GM15510 (cell line): Measurements from ENCODE around the gene MPRIP.

Experiments used
- POLR2A ChIP-seq: IDR thresholded peaks from 3 replicates; pipeline ENCODE4 v1.6.1; 2011; ENCODE audit warnings: borderline replicate concordance; ENCODE audit not compliant: insufficient read length; ENCODE audit errors: extremely low read depth

Gene MPRIP

DNA sequence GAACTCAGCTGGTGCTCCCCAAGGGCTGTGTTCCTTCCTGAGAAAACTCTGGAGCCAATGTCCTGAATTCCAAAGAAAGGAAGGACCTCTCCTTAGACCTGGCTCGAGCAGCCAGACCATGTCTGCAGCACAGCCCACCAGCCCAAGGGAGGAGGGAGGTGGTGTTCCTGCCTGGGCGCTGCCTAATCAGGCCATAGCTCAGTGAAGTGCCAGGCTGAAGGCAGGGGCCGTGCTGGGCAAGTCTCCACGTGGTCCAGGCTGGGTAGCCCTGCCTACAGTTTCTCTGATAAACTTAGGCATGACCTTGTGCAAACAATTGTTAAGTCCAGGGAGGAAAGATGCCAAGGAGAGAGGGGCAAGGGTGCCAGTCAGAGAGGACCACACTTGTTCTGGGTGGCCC is 76.8 kb downstream of the MPRIP start:
- TF ChIP-seq POLR2A: no peak

DNA sequence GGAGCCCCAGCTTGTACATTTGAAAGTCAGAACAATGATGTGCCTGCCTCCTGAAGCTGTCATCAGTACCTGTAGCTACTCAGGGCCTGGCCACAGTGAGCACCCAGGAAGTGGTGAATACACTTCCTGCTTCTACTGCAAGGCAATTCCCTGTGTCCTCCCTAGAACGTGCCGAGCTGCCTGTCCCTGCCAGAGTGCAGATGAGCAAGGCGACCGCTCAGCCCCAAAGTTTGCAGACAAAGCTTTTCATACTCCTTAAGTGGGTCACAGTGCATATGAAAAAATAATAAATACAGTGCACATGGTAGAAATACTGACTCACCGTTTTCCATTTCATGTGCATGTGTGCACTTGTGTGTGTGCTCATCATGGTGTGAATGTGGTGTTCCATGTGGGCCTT is 77.3 kb downstream of the MPRIP start:
- TF ChIP-seq POLR2A: no peak

DNA sequence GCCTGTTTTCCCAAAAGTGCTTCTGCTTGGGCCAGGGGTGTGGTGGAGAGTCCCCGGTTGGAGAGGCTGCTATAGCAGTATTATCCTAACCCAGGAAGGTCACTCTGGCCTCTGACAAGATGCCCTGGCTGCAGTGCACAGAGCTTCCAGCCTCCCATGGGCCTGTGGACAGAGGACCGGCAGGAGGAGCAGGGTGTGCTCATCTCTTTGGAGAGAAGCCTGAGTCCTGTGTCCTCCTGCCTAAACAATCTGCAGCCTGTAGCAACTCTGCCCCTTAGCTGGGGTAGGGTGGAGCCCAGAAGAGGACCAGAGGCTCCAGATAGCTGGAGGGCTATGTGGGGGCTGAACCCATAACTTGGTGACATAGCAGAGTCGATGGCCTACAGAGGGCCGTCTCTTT is 78.0 kb downstream of the MPRIP start:
- no peak for TF ChIP-seq POLR2A

DNA sequence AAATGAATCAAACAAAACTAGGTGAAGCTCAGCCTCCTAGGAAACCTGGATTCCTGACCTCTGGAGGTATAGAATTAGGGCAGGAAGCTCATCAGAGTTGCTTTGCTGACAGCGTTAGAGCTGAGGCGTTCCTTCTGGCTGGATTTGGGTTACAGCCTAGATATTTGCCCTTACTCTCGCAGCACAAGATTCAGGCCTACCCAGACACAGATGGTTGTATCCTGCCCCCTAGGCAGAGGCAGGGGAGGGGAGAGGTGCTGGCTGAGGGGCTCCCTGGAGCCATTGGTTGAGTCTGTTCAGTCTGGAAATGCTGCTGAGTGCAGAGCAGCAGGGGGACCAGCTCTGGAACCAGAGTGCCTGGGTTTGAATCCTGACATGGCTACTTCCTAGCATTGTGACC is 78.4 kb downstream of the MPRIP start:
- no peak for TF ChIP-seq POLR2A

DNA sequence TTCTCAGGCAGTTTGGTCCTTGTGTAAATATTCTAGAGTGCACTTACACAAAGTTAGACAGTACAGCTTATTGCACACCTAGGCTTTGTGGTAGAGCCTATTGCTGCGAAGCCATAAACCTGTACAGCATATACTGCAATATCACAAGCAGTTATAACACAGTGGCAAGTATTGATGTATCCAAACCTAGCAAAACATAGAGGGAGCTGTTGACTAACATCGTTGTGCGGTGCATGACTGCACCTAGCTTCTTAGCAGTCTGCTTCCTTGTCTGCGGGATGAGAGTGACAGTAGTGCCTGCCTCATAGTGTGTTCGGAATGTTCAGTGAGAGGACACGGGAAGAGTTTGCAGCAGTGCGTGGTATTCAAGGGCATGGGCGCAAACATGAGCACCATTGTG is 78.9 kb downstream of the MPRIP start:
- no peak for TF ChIP-seq POLR2A

DNA sequence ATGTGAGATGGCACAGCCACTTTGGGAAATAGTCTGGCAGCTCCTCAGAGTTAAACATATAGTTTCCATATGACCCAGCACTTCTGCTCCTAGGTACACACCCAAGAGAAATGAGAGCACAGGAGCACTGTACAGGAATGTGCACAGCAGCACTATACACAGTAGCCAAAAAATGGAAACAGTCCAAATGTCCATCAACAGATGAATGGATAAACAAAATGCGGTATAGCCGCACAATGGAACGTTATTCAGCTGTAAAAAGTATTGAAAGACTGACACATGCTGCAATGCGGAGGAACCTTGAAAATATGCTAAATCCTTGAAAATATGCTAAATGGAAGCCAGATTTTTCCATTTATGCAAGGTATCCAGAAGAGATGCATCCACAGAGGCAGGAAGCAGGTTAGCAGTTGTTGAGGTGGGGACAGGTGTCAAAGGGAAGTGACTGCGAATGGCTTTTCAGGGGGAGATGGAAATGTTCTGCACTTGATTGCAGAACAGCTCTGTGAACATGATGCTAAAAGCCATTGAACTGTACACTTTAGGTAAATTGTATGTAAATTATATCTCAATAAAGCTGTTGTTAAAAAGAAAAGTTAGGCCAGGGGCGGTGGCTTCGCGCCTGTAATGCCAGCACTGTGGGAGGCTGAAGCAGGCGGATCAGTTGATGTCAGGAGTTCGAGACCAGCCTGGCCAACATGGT is 80.7 kb downstream of the MPRIP start:
- TF ChIP-seq POLR2A: no peak

DNA sequence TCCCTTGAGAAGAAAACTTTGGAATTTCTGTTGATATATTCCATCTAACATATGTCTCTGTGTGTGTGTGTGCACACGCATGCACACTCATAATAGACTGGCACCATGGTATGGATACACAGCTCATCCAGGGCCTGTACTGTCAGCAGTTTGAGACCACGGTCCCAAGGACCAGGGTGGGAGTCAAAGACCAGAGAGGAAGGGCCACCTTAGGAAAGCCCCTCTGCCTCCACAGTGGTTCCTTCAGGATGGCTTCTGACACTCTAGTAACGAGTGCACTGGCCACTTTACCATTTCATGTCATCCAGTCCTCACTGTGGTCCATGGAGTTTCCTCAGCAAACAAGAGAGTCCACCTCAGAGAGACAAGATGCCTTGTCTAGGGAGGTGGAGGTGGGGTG is 82.1 kb downstream of the MPRIP start:
- no peak for TF ChIP-seq POLR2A

DNA sequence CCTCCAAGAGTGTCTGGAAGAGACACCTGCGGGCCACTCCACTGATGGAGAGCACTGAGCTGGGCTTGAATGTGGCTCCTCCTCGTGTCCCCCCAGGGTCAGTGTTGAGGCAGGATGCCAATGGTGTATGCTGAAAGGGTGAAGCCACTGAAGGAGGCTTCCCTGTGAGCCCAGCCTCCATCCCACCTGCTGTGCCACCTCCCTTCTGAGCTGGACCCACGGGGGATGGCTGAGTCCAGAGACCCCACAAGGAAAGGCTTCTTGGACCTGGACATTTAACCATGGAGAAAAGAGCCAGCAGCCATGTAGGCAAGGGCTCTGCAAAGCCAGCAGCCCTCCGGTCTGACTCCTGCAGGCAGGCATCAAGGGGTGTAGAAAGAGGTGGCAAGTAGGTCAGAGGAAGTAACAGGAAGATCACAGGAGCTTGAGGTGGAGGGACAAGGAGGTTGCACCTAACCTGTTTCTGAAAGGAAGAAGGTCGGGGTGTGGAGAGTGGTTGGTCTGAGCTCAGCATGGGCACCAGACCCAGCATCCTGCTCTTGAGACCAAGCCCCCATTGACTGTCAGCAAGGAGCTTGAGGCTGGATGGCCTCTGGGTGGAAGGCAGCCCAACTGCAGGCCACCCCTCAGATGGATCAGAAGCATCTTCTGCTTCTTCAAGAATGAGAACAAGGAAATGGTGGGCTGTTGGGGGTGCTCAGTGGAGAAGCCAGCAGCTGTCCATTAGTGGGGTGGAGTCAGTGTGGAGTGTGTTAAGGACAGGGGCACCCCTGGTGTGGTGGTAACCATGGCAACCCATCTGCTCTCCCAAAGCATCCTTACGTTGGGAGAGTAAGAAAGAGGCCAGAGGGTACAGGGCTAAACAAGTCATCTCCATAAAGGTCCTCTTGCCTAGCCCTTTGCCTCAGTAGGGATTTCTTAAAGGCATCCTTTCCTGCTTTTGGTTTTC is 83.2 kb downstream of the MPRIP start:
- no peak for TF ChIP-seq POLR2A

DNA sequence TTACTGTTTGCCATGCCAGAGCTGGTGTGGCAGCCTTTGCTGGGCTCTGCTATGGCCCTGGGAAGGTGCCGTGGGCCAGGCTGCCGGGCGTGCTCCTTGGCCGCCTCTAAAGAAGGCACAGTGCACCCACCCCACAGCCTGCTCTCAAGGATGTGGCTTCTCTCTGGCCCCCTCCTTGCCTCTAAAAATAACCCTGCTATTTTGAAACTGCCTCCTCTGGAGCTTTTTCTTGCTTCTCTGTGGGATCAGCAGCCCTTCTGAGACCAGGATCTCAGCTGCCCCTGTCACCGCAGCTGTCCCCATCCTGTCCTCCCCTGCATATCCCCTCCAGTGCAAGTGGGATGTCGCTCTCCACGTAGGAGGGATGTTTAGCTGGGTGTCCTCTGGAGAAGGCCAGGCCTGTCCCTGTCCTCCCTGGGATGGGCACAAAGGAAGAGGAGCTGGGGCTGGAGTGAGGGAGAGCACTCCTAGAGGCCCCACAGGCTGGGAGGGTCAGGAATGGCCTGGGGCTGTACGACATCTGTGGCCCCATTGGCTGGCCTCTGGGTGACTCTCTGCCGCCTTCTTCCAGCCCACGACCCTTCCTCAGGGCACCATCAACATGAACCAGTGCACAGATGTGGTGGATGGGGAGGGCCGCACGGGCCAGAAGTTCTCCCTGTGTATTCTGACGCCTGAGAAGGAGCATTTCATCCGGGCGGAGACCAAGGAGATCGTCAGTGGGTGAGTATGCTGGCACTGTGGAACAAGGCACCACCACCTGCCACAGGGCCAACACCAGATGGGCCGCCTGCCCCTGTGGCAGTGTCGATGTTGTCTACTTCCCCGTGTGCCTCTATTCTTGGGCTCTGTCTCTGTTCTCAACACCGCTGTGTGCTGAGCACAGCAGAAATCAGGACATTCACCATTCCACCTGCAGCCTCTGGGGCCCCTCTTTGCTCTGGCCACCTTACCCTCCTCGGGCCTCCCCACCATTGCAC is 84.2 kb downstream of the MPRIP start:
- TF ChIP-seq POLR2A: no peak

DNA sequence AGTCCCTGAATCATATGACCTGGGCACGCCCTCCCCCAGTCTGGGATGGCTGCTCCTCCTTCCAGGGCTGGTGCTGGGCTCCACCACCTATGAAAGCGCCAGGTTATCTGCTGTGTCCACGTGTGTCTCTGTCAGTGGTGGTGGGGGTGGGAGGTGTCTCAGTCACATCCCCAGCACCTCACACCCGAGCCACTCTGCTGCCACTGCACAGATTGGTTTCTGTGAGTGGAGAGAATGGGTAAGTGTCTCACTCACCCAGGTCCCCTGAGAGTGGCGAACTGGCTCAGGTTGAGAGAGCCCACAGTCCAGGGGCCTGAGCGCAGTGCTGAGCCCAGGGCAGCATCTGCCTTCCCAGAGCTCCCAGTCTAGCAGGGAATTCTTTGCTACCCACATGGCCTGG is 84.9 kb downstream of the MPRIP start:
- TF ChIP-seq POLR2A: no peak

DNA sequence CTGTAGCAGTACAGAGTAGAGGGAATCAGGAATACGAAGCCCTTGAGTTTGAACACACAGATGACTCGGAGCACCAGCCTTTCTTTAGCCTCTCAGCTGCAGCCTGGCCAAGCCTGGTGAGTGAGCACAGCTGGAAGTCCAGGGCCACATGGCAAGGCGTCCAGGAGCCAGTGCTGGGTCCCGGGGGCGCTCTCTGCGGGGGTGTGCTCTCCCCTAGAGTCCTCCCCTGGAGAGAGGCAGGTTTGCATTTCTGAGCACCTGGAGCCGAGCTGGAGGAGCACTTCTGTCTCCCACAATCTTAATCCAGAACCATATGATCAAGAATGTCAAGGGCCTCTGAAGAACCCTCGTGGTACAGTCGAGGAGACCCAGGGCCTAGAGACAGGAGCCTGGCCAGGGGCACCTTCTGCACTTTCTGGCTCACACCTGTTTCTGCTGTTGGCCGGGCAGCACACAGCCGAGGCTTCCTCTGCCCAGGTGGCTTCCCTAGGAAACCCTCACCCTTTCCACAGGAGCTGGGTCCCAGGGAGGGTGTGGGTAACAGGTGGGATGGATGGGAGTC is 85.6 kb downstream of the MPRIP start:
- TF ChIP-seq POLR2A: no peak

DNA sequence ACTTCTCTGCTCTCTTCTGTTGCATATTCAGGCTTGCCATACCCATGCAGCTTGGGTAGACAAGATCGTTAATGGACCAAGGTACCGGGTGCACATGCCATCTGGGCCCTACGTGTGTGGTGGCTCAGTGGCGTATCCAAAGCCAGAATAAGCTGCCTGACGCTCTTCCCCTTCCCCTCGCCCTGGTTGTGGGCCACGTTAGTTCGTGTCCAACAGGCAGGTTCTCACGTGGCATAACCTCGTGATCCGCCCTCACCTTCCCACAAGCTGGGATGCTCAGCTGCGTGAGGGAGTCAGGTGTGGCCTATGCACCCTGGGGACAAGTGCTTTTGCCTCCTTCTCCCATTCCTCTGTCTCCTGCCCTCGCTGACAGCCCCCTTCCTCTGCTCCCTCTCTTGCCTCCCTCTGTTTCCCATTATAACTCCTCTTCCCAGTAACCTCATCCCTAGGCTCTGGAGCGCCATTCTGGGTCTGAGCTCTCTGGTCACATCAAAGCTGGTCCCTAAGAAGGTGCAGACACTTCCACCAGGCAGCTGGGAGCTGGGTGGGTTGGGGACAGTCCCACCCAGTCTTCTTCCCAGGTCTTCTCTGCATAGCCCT is 86.3 kb downstream of the MPRIP start:
- no peak for TF ChIP-seq POLR2A

DNA sequence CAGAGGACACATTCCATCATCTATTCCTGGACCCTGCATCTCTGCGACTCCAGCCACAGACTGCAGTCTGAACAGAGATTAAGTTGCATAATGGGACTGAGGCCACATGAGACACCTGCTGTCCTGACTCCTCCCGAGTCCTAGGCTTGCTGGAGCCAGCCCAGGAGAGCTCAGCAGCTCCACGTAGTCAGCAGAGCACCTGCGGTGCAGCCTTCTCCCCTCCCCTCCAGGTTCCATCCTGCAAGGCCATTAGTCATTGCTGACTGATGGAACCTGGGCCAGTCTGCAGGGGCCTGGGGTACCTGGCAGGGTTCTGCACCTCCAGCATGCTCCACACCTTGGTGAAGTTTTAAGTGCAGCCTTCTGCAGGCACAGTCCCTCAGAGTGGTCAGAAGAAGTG is 87.2 kb downstream of the MPRIP start:
- no peak for TF ChIP-seq POLR2A
